ENCODE results near the gene TDRD1. TPM values are rescaled to one million over a fixed set of nuclear protein-coding genes. Genes with fewer than 3 reads are reported as not detected.

Gene TDRD1
- total RNA-seq, 1 experiment from 2014 or later: not detected

- no peak for DNase-seq (ENCODE audit: extremely low read depth, low read depth)
Measured at GRCh38 chr10:114259824-114260223, 80.7 kb downstream of the TDRD1 start.

GRCh38 chr10:114260366-114260765 lies 81.2 kb downstream of the TDRD1 start:
- no peak for DNase-seq (ENCODE audit: extremely low read depth, low read depth)

- no peak for DNase-seq (ENCODE audit: extremely low read depth, low read depth)
Measured at GRCh38 chr10:114261076-114261475, 81.9 kb downstream of the TDRD1 start.

- no peak for DNase-seq (ENCODE audit: extremely low read depth, low read depth)
Measured at GRCh38 chr10:114262496-114262895, 83.3 kb downstream of the TDRD1 start.

GRCh38 chr10:114265392-114266053 lies 86.4 kb downstream of the TDRD1 start:
- DNase-seq (ENCODE audit: extremely low read depth, low read depth): no peak

- DNase-seq (ENCODE audit: extremely low read depth, low read depth): no peak
Measured at GRCh38 chr10:114266521-114266920, 87.4 kb downstream of the TDRD1 start.

GRCh38 chr10:114271075-114271778 lies 92.1 kb downstream of the TDRD1 start:
- DNase-seq (ENCODE audit: extremely low read depth, low read depth): no peak

- peak; percentile 12 for DNase-seq (ENCODE audit: extremely low read depth, low read depth)
Measured at GRCh38 chr10:114271779-114272167, 92.6 kb downstream of the TDRD1 start.

- DNase-seq (ENCODE audit: extremely low read depth, low read depth): no peak
Measured at GRCh38 chr10:114272696-114273095, 93.5 kb downstream of the TDRD1 start.

GRCh38 chr10:114273910-114274309 lies 94.8 kb downstream of the TDRD1 start:
- no peak for DNase-seq (ENCODE audit: extremely low read depth, low read depth)

GRCh38 chr10:114274616-114275453 lies 95.7 kb downstream of the TDRD1 start:
- DNase-seq (ENCODE audit: extremely low read depth, low read depth): no peak

- no peak for DNase-seq (ENCODE audit: extremely low read depth, low read depth)
Measured at GRCh38 chr10:114276066-114276465, 96.9 kb downstream of the TDRD1 start.

- no peak for DNase-seq (ENCODE audit: extremely low read depth, low read depth)
Measured at GRCh38 chr10:114276671-114277070, 97.5 kb downstream of the TDRD1 start.

- no peak for DNase-seq (ENCODE audit: extremely low read depth, low read depth)
Measured at GRCh38 chr10:114278140-114278883, 99.2 kb downstream of the TDRD1 start.

- DNase-seq (ENCODE audit: extremely low read depth, low read depth): no peak
Measured at GRCh38 chr10:114278884-114279191, 99.7 kb downstream of the TDRD1 start.

- no peak for DNase-seq (ENCODE audit: extremely low read depth, low read depth)
Measured at GRCh38 chr10:114279289-114279688, 100.1 kb downstream of the TDRD1 start.

GRCh38 chr10:114279901-114280644 lies 100.9 kb downstream of the TDRD1 start:
- no peak for DNase-seq (ENCODE audit: extremely low read depth, low read depth)

GRCh38 chr10:114281006-114281405 lies 101.9 kb downstream of the TDRD1 start:
- DNase-seq (ENCODE audit: extremely low read depth, low read depth): no peak

- DNase-seq (ENCODE audit: extremely low read depth, low read depth): no peak
Measured at GRCh38 chr10:114281461-114281860, 102.3 kb downstream of the TDRD1 start.

Data from NCI-H460 (cell line).